ENCODE results near the gene ZCCHC9.
A peak's percentile ranks its signal among the peaks of the same experiment; 100 is the strongest.

Gene ZCCHC9

DNA sequence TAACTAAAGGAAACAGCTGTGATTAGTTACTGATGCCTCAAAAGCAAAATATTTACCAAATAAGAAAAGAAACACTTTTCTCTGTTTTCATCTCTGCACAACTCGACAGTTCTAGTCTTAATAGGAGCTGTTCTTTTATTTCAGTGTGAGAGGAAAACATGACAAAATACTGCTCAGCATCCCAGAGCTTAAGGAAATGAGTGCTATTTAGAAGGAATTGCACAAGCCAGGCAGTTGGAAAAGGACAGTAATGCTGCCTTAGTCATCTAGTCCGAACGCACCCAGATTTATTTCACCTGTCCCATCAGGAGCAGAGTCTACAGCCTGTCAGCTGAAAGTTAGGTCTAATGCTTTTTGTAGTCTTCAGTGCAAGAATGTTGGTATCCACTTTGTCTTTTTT is 12.3 kb downstream of the ZCCHC9 start:
- TF ChIP-seq, protein P1, sequence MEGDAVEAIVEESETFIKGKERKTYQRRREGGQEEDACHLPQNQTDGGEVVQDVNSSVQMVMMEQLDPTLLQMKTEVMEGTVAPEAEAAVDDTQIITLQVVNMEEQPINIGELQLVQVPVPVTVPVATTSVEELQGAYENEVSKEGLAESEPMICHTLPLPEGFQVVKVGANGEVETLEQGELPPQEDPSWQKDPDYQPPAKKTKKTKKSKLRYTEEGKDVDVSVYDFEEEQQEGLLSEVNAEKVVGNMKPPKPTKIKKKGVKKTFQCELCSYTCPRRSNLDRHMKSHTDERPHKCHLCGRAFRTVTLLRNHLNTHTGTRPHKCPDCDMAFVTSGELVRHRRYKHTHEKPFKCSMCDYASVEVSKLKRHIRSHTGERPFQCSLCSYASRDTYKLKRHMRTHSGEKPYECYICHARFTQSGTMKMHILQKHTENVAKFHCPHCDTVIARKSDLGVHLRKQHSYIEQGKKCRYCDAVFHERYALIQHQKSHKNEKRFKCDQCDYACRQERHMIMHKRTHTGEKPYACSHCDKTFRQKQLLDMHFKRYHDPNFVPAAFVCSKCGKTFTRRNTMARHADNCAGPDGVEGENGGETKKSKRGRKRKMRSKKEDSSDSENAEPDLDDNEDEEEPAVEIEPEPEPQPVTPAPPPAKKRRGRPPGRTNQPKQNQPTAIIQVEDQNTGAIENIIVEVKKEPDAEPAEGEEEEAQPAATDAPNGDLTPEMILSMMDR (conservative IDR thresholded peaks at IDR 0.05; ENCODE audit: low read depth) = no peak
- H3K27ac ChIP-seq = no peak overlapping the region
- CTCF ChIA-PET = interaction anchor here (0.6 to 0.7 kb wide), 2 partner anchors 14 to 477 kb away, joined by 3 read pairs; no protein-coding TSS in a partner anchor
- POLR2A ChIA-PET (ENCODE audit: low non-redundant PET) = no interaction called here
- DNase-seq (ENCODE audit: low spot score) = no peak

DNA sequence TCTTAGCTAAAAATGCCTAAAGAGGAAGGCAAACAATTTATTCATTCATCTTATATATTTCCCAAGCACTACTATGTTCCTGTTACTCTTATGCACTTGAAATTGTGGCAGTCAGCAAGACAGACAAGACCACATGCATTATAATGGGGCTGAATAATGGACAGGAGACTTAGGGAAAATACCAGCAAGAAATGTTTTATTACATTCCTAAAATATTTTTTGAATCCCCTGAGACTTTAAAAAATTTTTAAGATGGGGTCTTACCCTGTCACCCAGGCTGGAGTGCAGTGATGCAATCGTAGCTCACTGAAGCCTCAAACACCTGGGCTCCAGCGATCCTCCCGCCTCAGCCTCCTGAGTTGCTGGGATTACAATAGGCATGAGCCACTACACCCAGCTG is 13.2 kb downstream of the ZCCHC9 start:
- H3K27ac ChIP-seq = no peak overlapping the region
- ChIA-PET CTCF (interaction anchor here (1.5 kb wide), 1 partner anchor 15 kb away, joined by 6 read pairs; no protein-coding TSS in a partner anchor), POLR2A (ENCODE audit: low non-redundant PET) (interaction anchor here (1.7 kb wide), 1 partner anchor 13 kb away, joined by 5 read pairs; the partner anchor contains the start of gene ZCCHC9)
- TF ChIP-seq, protein P1 (conservative IDR thresholded peaks at IDR 0.05; ENCODE audit: low read depth) = no peak
- DNase-seq (ENCODE audit: low spot score) = no peak

DNA sequence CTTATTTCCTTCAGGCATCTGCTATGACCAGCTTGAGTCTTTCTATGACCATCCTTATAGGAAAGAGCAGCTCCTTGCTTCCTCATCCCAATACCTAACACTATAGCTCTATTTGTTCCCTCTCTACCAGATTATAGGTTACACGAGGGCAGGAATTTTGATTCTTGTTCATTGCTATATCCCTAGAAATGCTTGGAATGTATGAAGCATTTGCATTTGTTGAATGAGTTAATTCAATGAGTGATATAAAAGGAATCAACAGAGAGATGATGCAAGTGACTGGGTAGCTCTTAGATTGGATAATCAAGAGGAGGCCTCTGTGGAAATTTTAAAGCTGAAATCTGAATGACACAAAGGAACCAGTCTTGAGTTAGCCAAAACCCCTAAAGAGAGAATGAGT is 13.9 kb downstream of the ZCCHC9 start:
- POLR2A ChIA-PET (ENCODE audit: low non-redundant PET) = interaction anchor here (1.7 kb wide), 1 partner anchor 14 kb away, joined by 5 read pairs; the partner anchor contains the start of gene ZCCHC9
- TF ChIP-seq, protein P1 (conservative IDR thresholded peaks at IDR 0.05; ENCODE audit: low read depth) = no peak
- peak; percentile 35 for DNase-seq (ENCODE audit: low spot score)
- H3K27ac ChIP-seq = no peak overlapping the region
- CTCF ChIA-PET = interaction anchor here (0.6 to 1.5 kb wide), 2 partner anchors 16 to 75 kb away, joined by 3 to 6 read pairs; no protein-coding TSS in a partner anchor

DNA sequence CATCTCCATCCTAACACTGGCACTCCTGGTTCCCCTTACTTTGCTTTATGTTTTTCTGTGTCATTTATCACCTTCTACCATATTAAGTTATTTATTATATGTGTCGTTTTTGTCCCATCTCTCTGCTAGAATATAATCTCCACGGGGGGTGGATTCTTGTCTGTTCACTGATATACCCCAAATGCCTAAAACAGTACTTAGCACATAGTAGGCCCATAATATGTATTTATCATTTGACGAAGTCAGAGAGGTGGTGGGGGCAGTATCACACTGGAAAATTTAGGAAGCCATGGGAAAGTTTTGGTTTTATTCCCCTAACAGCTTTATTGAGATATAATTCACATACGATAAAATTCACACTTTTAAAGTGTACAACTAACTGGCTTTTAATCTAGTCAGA is 14.4 kb downstream of the ZCCHC9 start:
- ChIA-PET CTCF (interaction anchor here (1.5 kb wide), 1 partner anchor 16 kb away, joined by 6 read pairs; no protein-coding TSS in a partner anchor), POLR2A (ENCODE audit: low non-redundant PET) (interaction anchor here (1.7 kb wide), 1 partner anchor 14 kb away, joined by 5 read pairs; the partner anchor contains the start of gene ZCCHC9)
- no peak overlapping the region for H3K27ac ChIP-seq
- TF ChIP-seq, protein P1 (conservative IDR thresholded peaks at IDR 0.05; ENCODE audit: low read depth) = no peak
- DNase-seq (ENCODE audit: low spot score) = no peak

DNA sequence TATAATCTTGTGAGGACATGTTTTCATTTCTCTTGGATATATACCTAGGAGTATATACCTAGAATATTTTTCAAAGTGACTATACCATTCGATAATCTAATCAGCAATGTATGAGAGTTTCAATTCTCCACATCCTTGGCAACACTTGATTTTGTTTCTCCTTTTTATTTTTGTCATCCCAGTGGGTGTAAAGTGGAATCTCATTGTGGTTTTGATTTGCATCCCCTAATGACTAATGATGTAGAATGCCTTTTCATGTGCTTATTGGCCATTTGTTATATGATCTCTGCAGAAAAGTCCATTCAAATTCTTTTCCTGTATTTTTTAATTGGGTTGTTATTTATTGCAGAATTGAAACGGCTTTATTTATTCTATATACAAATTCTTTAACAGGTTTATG is 15.2 kb downstream of the ZCCHC9 start:
- POLR2A ChIA-PET (ENCODE audit: low non-redundant PET) = no interaction called here
- no peak for DNase-seq (ENCODE audit: low spot score)

DNA sequence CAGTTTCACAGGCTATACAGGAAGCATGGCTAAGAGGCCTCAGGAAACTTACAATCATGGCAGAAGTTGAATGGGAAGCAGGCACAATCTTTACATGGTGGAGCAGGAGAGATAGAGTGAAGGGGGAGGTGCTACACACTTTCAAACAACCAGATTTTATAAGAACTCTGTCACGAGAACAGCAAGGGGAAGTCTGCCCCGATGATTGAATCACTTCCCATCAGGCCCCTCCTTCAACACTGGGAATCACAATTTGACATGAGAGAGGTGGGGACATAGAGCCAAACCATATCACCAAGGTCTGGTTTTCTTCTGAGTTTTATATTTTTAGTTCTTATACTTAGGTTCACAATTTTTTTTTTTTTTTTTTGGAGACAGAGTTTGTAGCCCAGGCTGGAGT is 16.1 kb downstream of the ZCCHC9 start:
- TF ChIP-seq, protein P1 (conservative IDR thresholded peaks at IDR 0.05; ENCODE audit: low read depth) = no peak
- no peak for DNase-seq (ENCODE audit: low spot score)
- ChIA-PET CTCF (no interaction called here), POLR2A (ENCODE audit: low non-redundant PET) (no interaction called here)
- H3K27ac ChIP-seq = no peak overlapping the region

More for the DNA sequence above, 15.2 kb downstream of the ZCCHC9 start:
- CTCF ChIA-PET = no interaction called here
- H3K27ac ChIP-seq = no peak overlapping the region
- TF ChIP-seq, protein P1 (conservative IDR thresholded peaks at IDR 0.05; ENCODE audit: low read depth) = no peak

Data from RWPE1 (cell line).